HCT116 (cell line): ENCODE data around the gene GRHL1. TPM values are rescaled to one million over a fixed set of nuclear protein-coding genes. Genes with fewer than 3 reads are reported as not detected.

Experiments
- ATAC-seq: fragments of 200-7000 bp; cut with Tn5 transposase; 2 replicates; pipeline ENCODE4 v1.9.1; 2020; ENCODE audit warnings: mild to moderate bottlenecking, moderate library complexity
- BruUV-seq: library from RNA; stranded (reverse); fragments of 400-500 nt; replicated peaks from 2 replicates; lab custom pipeline; 2021; lab: Mats Ljungman, UMichigan
- CTCF ChIA-PET: fragments of 300-600 bp; sonication (Branson Sonifier 250); formaldehyde crosslinking; loops from one replicate; lab custom pipeline; 2021; ENCODE audit warnings: antibody characterized with exemption; lab: Charles Lee
- POLR2A ChIA-PET: fragments of 300-600, 350-600 bp; sonication (Branson Sonifier 250); formaldehyde crosslinking; loops from one replicate; lab custom pipeline; 2021; ENCODE audit warnings: antibody characterized with exemption; lab: Charles Lee
- RAD21 ChIA-PET, 2 experiments: fragments of 300-600 bp; sonication (Branson Sonifier 250); formaldehyde crosslinking; loops; one replicate each; lab custom pipeline; 2023; ENCODE audit warnings: low total read pairs in 2 of 2; ENCODE audit not compliant: uncharacterized antibody in 2 of 2, unreplicated experiment in 2 of 2, low non-redundant PET in 1 of 2; lab: Charles Lee
- DNase-seq: peaks from one replicate; pipeline ENCODE4 v3.0.0-alpha.2; 2010; ENCODE audit warnings: low read depth, low spot score
- H2AFZ ChIP-seq: fragments of 200-600 bp; shearing (Covaris generic), sonication (generic); 2 replicates; pipeline ENCODE4 v1.6.1; 2017; ENCODE audit warnings: low read depth, mixed run types, mixed read lengths, antibody characterized with exemption, low read length; ENCODE audit not compliant: poor library complexity, severe bottlenecking
- H3K27ac ChIP-seq: 2 replicates; pipeline ENCODE4 v1.5.1; 2012; ENCODE audit warnings: low read depth, low read length
- H3K27me3 ChIP-seq: fragments of 200-600 bp; sonication (generic); 2 replicates; pipeline ENCODE4 v1.6.1; 2016; ENCODE audit warnings: mixed run types, low read length, mixed read lengths; ENCODE audit not compliant: insufficient read depth
- H3K36me3 ChIP-seq, 2 experiments: fragments of 200-500 bp in 1 of 2; fragments of 200-600 bp in 1 of 2; sonication (Bioruptor generic) in 1 of 2; sonication (generic) in 1 of 2; 2 replicates each; pipeline versions ENCODE4 v1.5.1 to v1.6.1; 2014 to 2016; ENCODE audit warnings: low read length in 2 of 2, inconsistent platforms in 1 of 2, mixed read lengths in 1 of 2, mixed run types in 1 of 2; ENCODE audit not compliant: insufficient read depth in 2 of 2, control insufficient read depth in 1 of 2
- H3K4me1 ChIP-seq, 2 experiments: fragments of 200-600 bp in 1 of 2; sonication (generic) in 1 of 2; 2 replicates each; pipeline versions ENCODE4 v1.5.1 to v1.6.1; 2012 to 2017; ENCODE audit warnings: low read length in 2 of 2, inconsistent platforms in 1 of 2, mild to moderate bottlenecking in 1 of 2, mixed read lengths in 1 of 2, mixed run types in 1 of 2, moderate library complexity in 1 of 2; ENCODE audit not compliant: insufficient read depth in 2 of 2, control insufficient read depth in 1 of 2
- H3K4me2 ChIP-seq: fragments of 200-600 bp; sonication (generic); 2 replicates; pipeline ENCODE4 v1.6.1; 2017; ENCODE audit warnings: mixed run types, low read length, mixed read lengths
- H3K4me3 ChIP-seq, 2 experiments: fragments of 200-600 bp in 1 of 2; sonication (generic) in 1 of 2; replicated peaks in 1 of 2; 2 replicates each; pipeline ENCODE4 v1.5.1; 2011 to 2016; ENCODE audit warnings: low read length in 2 of 2, control low read depth in 1 of 2, low read depth in 1 of 2, mild to moderate bottlenecking in 1 of 2, mixed read lengths in 1 of 2, mixed run types in 1 of 2
- H3K79me2 ChIP-seq: fragments of 200-600 bp; sonication (generic); 2 replicates; pipeline ENCODE4 v1.6.1; 2017; ENCODE audit warnings: mild to moderate bottlenecking, mixed run types, low read length, moderate library complexity, mixed read lengths; ENCODE audit not compliant: insufficient read depth
- H3K9ac ChIP-seq: fragments of 200-600 bp; sonication (generic); 2 replicates; pipeline ENCODE4 v1.6.1; 2016; ENCODE audit warnings: low read length, mixed read lengths
- H3K9me2 ChIP-seq: fragments of 200-600 bp; sonication (generic), shearing (Covaris generic); 2 replicates; pipeline ENCODE4 v1.6.1; 2017; ENCODE audit warnings: mixed run types, mild to moderate bottlenecking, moderate library complexity; ENCODE audit not compliant: insufficient read depth
- H3K9me3 ChIP-seq, 2 experiments: fragments of 200-500 bp in 1 of 2; fragments of 200-600 bp in 1 of 2; sonication (Bioruptor generic) in 1 of 2; sonication (generic) in 1 of 2; 2 replicates each; pipeline ENCODE4 v1.6.1; 2014 to 2017; ENCODE audit warnings: low read length in 2 of 2, mixed read lengths in 2 of 2, inconsistent platforms in 1 of 2, low read depth in 1 of 2, mild to moderate bottlenecking in 1 of 2, mixed run types in 1 of 2, moderate library complexity in 1 of 2; ENCODE audit not compliant: control insufficient read depth in 1 of 2, insufficient read depth in 1 of 2
- H4K20me1 ChIP-seq: fragments of 200-600 bp; sonication (generic), shearing (Covaris generic); 2 replicates; pipeline ENCODE4 v1.6.1; 2017; ENCODE audit warnings: mixed run types, mild to moderate bottlenecking, moderate library complexity; ENCODE audit not compliant: insufficient read depth
- ELF1 ChIP-seq: IDR thresholded peaks from 2 replicates; pipeline ENCODE4 v1.6.1; 2012; ENCODE audit warnings: low read depth, borderline replicate concordance
- EZH2 ChIP-seq: fragments of 200-600 bp; sonication (generic); IDR thresholded peaks from 2 replicates; pipeline ENCODE4 v1.6.1; 2017; ENCODE audit warnings: antibody characterized with exemption, mixed run types
- EZH2phosphoT487 ChIP-seq: fragments of 200-600 bp; IDR thresholded peaks from 2 replicates; pipeline ENCODE4 v1.6.1; 2018; ENCODE audit warnings: antibody characterized with exemption, borderline replicate concordance
- JUND ChIP-seq: IDR thresholded peaks from 2 replicates; pipeline ENCODE4 v1.6.1; 2012
- POLR2A ChIP-seq: IDR thresholded peaks from 2 replicates; pipeline ENCODE4 v1.7.0; 2011; ENCODE audit warnings: borderline replicate concordance; ENCODE audit not compliant: insufficient read depth, insufficient read length; ENCODE audit errors: extremely low read depth
- POLR2AphosphoS5 ChIP-seq: IDR thresholded peaks from 2 replicates; pipeline ENCODE4 v1.6.1; 2011; ENCODE audit warnings: mild to moderate bottlenecking, low read depth, low read length, moderate library complexity
- SP1 ChIP-seq: IDR thresholded peaks from 2 replicates; pipeline ENCODE4 v1.6.1; 2012; ENCODE audit warnings: low read depth
- SRF ChIP-seq: IDR thresholded peaks from 2 replicates; pipeline ENCODE4 v1.6.1; 2012; ENCODE audit warnings: low read depth
- YY1 ChIP-seq: IDR thresholded peaks from 2 replicates; pipeline ENCODE4 v1.6.1; 2011; ENCODE audit warnings: low read length, low read depth, moderate library complexity, mild to moderate bottlenecking; ENCODE audit not compliant: insufficient replicate concordance; ENCODE audit errors: extremely low read depth
- ZFX ChIP-seq: fragments of 450-650 bp; IDR thresholded peaks from 2 replicates; pipeline ENCODE4 v1.6.1; 2017
- intact Hi-C: fragments of 100-400 bp; cut with micrococcal nuclease; formaldehyde crosslinking; loops from 2 replicates; pipeline ENCODE4 v1.10.0; 2022
- total RNA-seq: library from RNA; stranded (reverse); gene quantifications from one replicate; pipeline ENCODE4 v1.2.1, GENCODE V29; 2021; ENCODE audit not compliant: unreplicated experiment
- TF ChIP-seq, protein P1 (sequence below): IDR thresholded peaks from 2 replicates; pipeline ENCODE4 v1.6.1; 2011; ENCODE audit warnings: mild to moderate bottlenecking, low read length, moderate library complexity; ENCODE audit not compliant: insufficient replicate concordance; ENCODE audit errors: extremely low read depth
- TF ChIP-seq, protein P2 (sequence below), 3 experiments: fragments of 200-600 bp in 1 of 3; sonication (generic) in 1 of 3; IDR thresholded peaks in 2 of 3; conservative IDR thresholded peaks in 1 of 3; 2 replicates each; pipeline ENCODE4 v1.5.1; 2012 to 2017; ENCODE audit warnings: low read depth in 2 of 3, low read length in 2 of 3, antibody characterized with exemption in 1 of 3, borderline replicate concordance in 1 of 3, control low read depth in 1 of 3, mild to moderate bottlenecking in 1 of 3, mixed read lengths in 1 of 3, mixed run types in 1 of 3, moderate library complexity in 1 of 3; ENCODE audit not compliant: insufficient read depth in 1 of 3
- TF ChIP-seq, protein P3 (sequence below): IDR thresholded peaks from 2 replicates; pipeline ENCODE4 v1.6.1; 2012

GRHL1 gene
- total RNA-seq, 1 experiment from 2014 or later = 8.5 TPM

DNA sequence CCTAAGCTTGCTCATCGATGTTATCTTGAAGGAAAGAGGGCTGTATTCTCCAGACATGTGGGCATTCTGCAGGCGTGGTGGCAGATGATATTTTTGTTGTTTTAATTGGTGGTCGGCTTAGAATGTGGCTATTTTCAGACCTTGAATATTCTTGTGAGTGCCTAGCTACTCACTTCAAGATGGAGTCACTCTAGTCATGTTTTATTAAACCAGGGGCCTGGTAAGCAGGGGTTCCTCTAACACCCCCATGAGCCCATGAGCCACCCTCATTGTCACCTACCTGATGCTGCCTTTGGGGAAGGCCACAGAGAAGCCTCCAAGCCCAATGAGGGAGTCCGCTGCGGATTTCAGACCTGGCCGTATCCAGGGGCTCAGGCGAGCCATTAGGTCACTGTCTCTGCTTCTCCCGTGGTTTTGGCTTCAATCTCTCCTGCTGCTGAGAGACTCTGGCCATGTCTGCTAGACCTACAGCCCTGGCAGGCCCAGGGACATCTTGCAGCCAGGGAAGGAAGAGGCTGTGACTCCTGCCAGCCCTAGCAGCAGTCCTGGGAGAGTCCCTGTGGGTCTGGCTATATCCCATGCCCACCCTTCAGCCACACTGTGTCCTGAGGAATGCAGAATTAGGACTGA is 75.6 kb downstream of the GRHL1 start (continued):
- TF ChIP-seq EZH2phosphoT487 = no peak
- no peak for TF ChIP-seq EZH2
- TF ChIP-seq, protein P1, sequence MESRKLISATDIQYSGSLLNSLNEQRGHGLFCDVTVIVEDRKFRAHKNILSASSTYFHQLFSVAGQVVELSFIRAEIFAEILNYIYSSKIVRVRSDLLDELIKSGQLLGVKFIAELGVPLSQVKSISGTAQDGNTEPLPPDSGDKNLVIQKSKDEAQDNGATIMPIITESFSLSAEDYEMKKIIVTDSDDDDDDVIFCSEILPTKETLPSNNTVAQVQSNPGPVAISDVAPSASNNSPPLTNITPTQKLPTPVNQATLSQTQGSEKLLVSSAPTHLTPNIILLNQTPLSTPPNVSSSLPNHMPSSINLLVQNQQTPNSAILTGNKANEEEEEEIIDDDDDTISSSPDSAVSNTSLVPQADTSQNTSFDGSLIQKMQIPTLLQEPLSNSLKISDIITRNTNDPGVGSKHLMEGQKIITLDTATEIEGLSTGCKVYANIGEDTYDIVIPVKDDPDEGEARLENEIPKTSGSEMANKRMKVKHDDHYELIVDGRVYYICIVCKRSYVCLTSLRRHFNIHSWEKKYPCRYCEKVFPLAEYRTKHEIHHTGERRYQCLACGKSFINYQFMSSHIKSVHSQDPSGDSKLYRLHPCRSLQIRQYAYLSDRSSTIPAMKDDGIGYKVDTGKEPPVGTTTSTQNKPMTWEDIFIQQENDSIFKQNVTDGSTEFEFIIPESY = no peak
- TF ChIP-seq, protein P2, sequence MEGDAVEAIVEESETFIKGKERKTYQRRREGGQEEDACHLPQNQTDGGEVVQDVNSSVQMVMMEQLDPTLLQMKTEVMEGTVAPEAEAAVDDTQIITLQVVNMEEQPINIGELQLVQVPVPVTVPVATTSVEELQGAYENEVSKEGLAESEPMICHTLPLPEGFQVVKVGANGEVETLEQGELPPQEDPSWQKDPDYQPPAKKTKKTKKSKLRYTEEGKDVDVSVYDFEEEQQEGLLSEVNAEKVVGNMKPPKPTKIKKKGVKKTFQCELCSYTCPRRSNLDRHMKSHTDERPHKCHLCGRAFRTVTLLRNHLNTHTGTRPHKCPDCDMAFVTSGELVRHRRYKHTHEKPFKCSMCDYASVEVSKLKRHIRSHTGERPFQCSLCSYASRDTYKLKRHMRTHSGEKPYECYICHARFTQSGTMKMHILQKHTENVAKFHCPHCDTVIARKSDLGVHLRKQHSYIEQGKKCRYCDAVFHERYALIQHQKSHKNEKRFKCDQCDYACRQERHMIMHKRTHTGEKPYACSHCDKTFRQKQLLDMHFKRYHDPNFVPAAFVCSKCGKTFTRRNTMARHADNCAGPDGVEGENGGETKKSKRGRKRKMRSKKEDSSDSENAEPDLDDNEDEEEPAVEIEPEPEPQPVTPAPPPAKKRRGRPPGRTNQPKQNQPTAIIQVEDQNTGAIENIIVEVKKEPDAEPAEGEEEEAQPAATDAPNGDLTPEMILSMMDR (IDR thresholded peaks at IDR 0.05 in 2 of 3, conservative IDR thresholded peaks at IDR 0.05 in 1 of 3; ENCODE audit: borderline replicate concordance in 1 of 3, insufficient read depth in 1 of 3, low read depth in 2 of 3, low read length in 2 of 3) = no peak
- TF ChIP-seq ELF1 = no peak

DNA sequence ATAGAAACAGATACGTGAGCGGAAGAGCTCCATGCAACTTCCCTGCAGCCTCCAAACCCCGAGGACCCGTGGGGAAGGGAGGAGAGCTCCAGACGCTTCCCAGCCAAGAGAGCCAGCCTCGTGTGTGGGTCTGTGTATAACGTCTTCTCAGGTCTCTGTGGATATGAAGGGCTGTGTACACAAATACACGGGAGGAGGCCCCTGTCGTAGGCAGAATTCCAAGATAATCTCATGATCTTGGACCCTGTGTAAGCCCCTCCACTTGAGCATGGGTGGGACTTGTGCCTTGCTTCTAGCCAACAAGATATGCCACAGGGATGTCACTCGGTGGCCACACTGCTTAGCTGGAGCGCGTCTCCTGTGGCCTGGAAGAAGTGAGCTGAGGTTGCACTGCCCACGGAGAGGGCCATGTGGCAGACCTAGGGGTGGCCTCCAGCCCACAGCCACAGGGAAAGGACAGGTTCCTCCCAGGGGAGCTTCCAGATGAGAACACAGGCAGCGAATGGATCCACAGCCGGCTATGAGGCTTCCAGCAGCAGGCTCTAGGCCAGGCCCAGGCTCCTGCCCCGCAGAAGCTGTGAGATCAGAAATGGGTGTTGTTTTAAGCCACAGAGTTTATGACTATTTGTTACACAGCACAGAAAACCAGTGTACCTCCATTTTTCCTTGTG is 76.3 kb downstream of the GRHL1 start:
- Histone ChIP-seq H3K4me3 (no peak overlapping the region), H3K79me2 (no peaks in the 10 kb centered on the region), H4K20me1 (no peaks in the 10 kb centered on the region), H3K4me1 (no peaks in the 10 kb centered on the region), H3K9me2 (no peaks in the 10 kb centered on the region), H3K36me3 (no peaks in the 10 kb centered on the region), H3K9me3 (no peaks in the 10 kb centered on the region), H3K4me2 (no peak overlapping the region), H3K27me3 (no peaks in the 10 kb centered on the region), H3K9ac (no peak overlapping the region), H2AFZ (no peak overlapping the region), H3K27ac (no peak overlapping the region)
- DNase-seq = no peak
- CTCF ChIA-PET = interaction anchor here (0.7 kb wide), 1 partner anchor 258 kb away, joined by 3 read pairs; no protein-coding TSS in a partner anchor
- no TSS peak for BruUV-seq
- RAD21 ChIA-PET = no interaction called here
- intact Hi-C loops = no loop called here
- POLR2A ChIA-PET = no interaction called here
- no peak for ATAC-seq
- TF ChIP-seq, protein P3, sequence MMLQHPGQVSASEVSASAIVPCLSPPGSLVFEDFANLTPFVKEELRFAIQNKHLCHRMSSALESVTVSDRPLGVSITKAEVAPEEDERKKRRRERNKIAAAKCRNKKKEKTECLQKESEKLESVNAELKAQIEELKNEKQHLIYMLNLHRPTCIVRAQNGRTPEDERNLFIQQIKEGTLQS = no peak
- TF ChIP-seq, protein P2 (IDR thresholded peaks at IDR 0.05 in 2 of 3, conservative IDR thresholded peaks at IDR 0.05 in 1 of 3; ENCODE audit: borderline replicate concordance in 1 of 3, insufficient read depth in 1 of 3, low read depth in 2 of 3, low read length in 2 of 3) = no peak
- no peak for TF ChIP-seq JUND
- TF ChIP-seq SP1 = no peak
- no peak for TF ChIP-seq POLR2AphosphoS5
- TF ChIP-seq ELF1 = no peak
- TF ChIP-seq EZH2 = no peak
- no peak for TF ChIP-seq YY1
- no peak for TF ChIP-seq ZFX
- TF ChIP-seq, protein P1 = no peak
- TF ChIP-seq POLR2A = no peak
- TF ChIP-seq SRF = no peak
